CD4-positive, CD25-positive, alpha-beta regulatory T cell (primary cell): ENCODE data around the gene BAIAP2L1. TPM values are rescaled to one million over a fixed set of nuclear protein-coding genes. Genes with fewer than 3 reads are reported as not detected.

Experiments
- ATAC-seq, 2 donors: fragments of 150-1000 bp; cut with Tn5 transposase; one replicate each; pipeline ENCODE4 v1.10.0; 2021; ENCODE audit warnings: low read depth in 2 of 2, moderate number of reproducible peaks in 2 of 2, moderate library complexity in 1 of 2
- DNase-seq, 3 donors: peaks; one replicate each; pipeline versions ENCODE4 v3.0.0 to v3.0.0-alpha.2; 2012 to 2022; ENCODE audit warnings: mixed read lengths in 1 of 3
- H3K27ac ChIP-seq: one replicate; pipeline ENCODE4 v1.7.0; 2013; ENCODE audit warnings: mild to moderate bottlenecking, low read length; ENCODE audit not compliant: insufficient read depth, poor library complexity, severe bottlenecking
- H3K27me3 ChIP-seq: one replicate; pipeline ENCODE4 v1.7.0; 2013; ENCODE audit warnings: low read length; ENCODE audit not compliant: control insufficient read depth, insufficient read depth
- H3K36me3 ChIP-seq: one replicate; pipeline ENCODE4 v1.7.0; 2013; ENCODE audit warnings: mild to moderate bottlenecking, low read length, moderate library complexity; ENCODE audit not compliant: control insufficient read depth, insufficient read depth
- H3K4me1 ChIP-seq: 2 replicates; pipeline ENCODE4 v1.7.0; 2013; ENCODE audit warnings: mild to moderate bottlenecking, low read length; ENCODE audit not compliant: insufficient read depth, control insufficient read depth, poor library complexity, severe bottlenecking
- H3K4me3 ChIP-seq: one replicate; pipeline ENCODE4 v1.7.0; 2013; ENCODE audit warnings: low read depth, mild to moderate bottlenecking, low read length, moderate library complexity
- H3K9me3 ChIP-seq, 2 experiments: 1 replicate in 1 of 2; 2 replicates in 1 of 2; pipeline ENCODE4 v1.7.0; 2013; ENCODE audit warnings: low read length in 2 of 2, mild to moderate bottlenecking in 1 of 2, moderate library complexity in 1 of 2; ENCODE audit not compliant: control insufficient read depth in 2 of 2
- H3K27ac Mint-ChIP-seq, 3 donors: one replicate each; pipeline ENCODE4 v1.8.0; 2020 to 2022; ENCODE audit warnings: mild to moderate bottlenecking in 3 of 3, mixed read lengths in 3 of 3, moderate library complexity in 2 of 3
- H3K27me3 Mint-ChIP-seq: one replicate; pipeline ENCODE4 v1.8.0; 2022; ENCODE audit warnings: mild to moderate bottlenecking, mixed read lengths
- H3K36me3 Mint-ChIP-seq: one replicate; pipeline ENCODE4 v1.8.0; 2020; ENCODE audit warnings: mixed read lengths
- H3K4me1 Mint-ChIP-seq, 4 donors: one replicate each; pipeline ENCODE4 v1.8.0; 2020 to 2022; ENCODE audit warnings: mixed read lengths in 4 of 4, mild to moderate bottlenecking in 1 of 4
- H3K4me3 Mint-ChIP-seq, 4 donors: one replicate each; pipeline ENCODE4 v1.8.0; 2020 to 2022; ENCODE audit warnings: mild to moderate bottlenecking in 4 of 4, mixed read lengths in 4 of 4, moderate library complexity in 3 of 4
- H3K9me3 Mint-ChIP-seq, 7 donors: one replicate each; pipeline ENCODE4 v1.8.0; 2020 to 2022; ENCODE audit warnings: mixed read lengths in 7 of 7, mild to moderate bottlenecking in 3 of 7, moderate library complexity in 2 of 7
- polyA plus RNA-seq, 4 donors: library from polyadenylated mRNA; unstranded; fragments of 300-500 nt; fragmentation: Illumina TruSeq; gene quantifications; one replicate each; pipeline ENCODE4 v1.2.3, GENCODE V29; 2021
- total RNA-seq: library from RNA; stranded (reverse); gene quantifications from one replicate; pipeline ENCODE4 v1.2.3, GENCODE V29; 2022

The BAIAP2L1 gene
- total and polyA plus RNA-seq, 5 donors from 2014 or later: 0.12 to 0.86 (median 0.57) TPM

DNA sequence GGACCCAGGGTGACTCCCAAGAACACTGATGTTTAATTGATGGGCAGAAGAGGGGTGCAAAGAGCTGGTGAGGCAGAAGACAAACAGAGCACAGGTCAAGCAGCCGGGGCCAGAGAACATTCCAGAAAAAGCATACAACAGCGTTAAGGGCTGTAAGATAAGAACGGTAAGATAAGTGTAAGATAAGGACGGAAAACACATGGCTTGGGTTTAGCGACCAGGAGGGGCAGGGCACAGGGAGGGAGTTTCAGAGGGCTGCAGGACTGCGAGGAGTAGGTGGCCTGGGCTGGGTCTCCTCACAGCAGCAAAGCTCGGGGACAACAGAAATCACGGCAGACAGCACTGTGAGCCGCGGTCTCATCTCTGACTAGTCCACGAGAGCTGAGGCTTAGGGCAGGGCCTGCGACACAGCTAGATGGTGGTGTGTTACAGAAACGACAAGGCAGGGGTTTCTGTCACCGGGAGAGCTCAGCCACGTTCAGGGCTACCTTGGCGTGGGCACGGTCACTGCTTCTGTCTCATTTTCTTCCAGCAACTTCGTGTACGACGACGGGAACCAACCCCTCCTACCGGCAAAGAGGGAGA is 94.8 kb downstream of the BAIAP2L1 start:
- Histone ChIP-seq H3K27ac (no peak overlapping the region), H3K4me3 (no peak overlapping the region), H3K4me1 (no peaks in the 10 kb centered on the region), H3K9me3 (no peaks in the 10 kb centered on the region), H3K27me3 (no peaks in the 10 kb centered on the region), H3K36me3 (no peaks in the 10 kb centered on the region)
- DNase-seq (no peak), ATAC-seq (no peak)
- H3K27ac Mint-ChIP-seq: no peak overlapping the region
- H3K36me3 Mint-ChIP-seq: peaks cover 7% of the 10 kb centered on the region
- peaks cover 0 to 2% (median 0%) of the 10 kb centered on the region in 7 donors for H3K9me3 Mint-ChIP-seq
- no peaks in the 10 kb centered on the region for H3K4me1 Mint-ChIP-seq
- H3K4me3 Mint-ChIP-seq: no peak overlapping the region
- H3K27me3 Mint-ChIP-seq: no peaks in the 10 kb centered on the region

DNA sequence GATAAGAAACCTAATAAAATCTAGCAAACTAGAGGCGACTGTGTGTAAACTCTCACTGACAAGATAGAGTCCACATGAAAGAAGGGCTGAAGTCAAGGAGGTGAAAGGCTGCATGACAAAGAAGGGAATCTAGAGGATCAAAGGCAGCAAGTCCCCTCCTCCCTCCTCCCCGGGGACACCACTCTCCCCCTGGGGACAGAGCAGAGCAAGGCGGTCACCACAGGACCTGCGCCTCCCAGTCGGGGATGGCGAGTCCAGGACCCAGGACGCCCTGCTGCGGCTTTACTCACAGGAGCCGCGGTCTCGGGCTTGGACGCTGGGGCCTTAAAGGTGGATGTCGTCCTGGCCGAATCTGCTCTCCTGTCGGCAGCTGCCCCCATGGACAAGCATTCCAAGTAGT is 97.0 kb downstream of the BAIAP2L1 start:
- no peaks in the 10 kb centered on the region for H3K4me1 ChIP-seq
- Mint-ChIP-seq H3K4me1 (no peaks in the 10 kb centered on the region), H3K36me3 (peaks cover 6% of the 10 kb centered on the region), H3K27ac (no peak overlapping the region), H3K4me3 (no peak overlapping the region), H3K27me3 (no peaks in the 10 kb centered on the region), H3K9me3 (peaks cover 0 to 2% (median 0%) of the 10 kb centered on the region in 7 donors)
- no peaks in the 10 kb centered on the region for H3K9me3 ChIP-seq
- DNase-seq (no peak), ATAC-seq (no peak)
- H3K27ac ChIP-seq: no peak overlapping the region
- no peaks in the 10 kb centered on the region for H3K27me3 ChIP-seq
- no peak overlapping the region for H3K4me3 ChIP-seq
- no peaks in the 10 kb centered on the region for H3K36me3 ChIP-seq

DNA sequence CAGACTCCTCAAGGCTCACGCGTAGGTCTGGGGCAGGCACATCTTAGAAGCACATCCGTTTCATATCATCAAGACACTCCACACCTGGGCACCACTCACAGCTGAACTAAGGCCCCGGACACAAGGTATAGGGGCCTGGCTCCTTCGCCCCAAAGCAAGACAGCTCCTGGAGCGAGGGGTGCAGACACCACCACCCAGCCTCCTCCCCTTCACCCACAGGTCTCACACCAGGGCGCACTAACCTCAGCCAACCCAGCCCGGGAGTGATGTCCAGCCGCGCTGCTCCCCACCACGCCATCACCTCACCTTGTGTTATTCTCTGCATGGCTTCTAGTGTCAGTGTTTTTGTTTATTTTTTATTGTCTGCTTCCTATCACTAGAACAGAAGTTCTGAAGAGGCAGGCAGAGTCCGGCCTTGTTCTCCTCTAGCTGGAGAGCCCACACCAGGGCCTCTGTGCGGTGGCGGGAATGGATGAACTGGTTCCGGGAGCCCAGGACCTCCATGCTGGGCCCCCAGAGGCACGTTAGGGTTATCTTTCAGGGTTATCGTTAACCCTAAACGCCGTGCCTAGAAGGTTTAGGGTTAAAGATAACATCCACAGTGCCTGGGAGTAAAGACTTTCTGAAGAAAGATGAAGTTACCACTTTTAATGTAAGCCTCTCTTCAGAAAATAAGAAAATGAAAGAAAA is 97.6 kb downstream of the BAIAP2L1 start:
- Mint-ChIP-seq H3K27me3 (no peaks in the 10 kb centered on the region), H3K36me3 (peaks cover 2% of the 10 kb centered on the region), H3K4me3 (no peak overlapping the region), H3K4me1 (no peaks in the 10 kb centered on the region), H3K9me3 (peaks cover 0 to 2% (median 0%) of the 10 kb centered on the region in 7 donors), H3K27ac (no peak overlapping the region)
- no peak overlapping the region for H3K27ac ChIP-seq
- H3K9me3 ChIP-seq: no peaks in the 10 kb centered on the region
- H3K4me3 ChIP-seq: no peak overlapping the region
- no peak for DNase-seq
- H3K4me1 ChIP-seq: no peaks in the 10 kb centered on the region
- H3K27me3 ChIP-seq: no peaks in the 10 kb centered on the region
- ATAC-seq: no peak
- H3K36me3 ChIP-seq: no peaks in the 10 kb centered on the region

DNA sequence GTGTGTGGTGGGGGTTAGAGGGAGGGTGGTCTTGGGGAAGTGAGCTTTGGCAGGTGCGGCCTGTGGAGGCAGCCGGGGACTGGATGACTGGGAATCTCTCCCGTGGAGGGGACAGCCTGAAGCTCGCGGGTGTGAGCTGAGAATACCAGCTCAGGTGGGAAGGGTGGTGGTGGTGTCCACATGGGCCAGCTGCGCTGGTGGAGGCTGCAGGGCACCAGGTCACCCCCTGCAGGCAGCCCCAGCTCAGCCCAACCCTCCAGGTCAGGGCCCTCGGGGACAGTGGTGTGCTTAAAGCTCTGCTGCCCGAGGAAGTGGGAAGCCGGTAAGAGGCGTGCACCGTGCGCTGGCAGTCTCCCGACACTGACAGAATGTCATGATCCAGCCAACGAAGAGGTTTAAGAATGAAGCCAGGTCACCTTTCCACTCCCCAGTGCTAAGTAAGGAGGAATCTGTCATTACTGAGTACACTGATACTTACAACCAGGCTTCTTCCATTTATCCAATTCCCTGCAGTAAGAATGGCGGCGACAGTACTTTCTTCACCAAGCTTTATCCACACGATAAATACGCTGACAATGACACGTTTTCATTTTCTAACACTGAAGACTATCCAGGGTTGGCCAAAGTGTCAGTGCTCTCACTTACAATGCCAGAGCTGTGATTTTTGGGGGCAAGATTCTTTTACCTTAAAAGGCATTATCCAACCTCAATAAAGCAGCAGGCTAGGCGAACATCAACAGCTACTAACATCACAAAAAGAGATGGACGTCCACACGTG is 99.0 kb downstream of the BAIAP2L1 start:
- Histone ChIP-seq H3K4me3 (no peak overlapping the region), H3K27me3 (no peaks in the 10 kb centered on the region), H3K27ac (no peak overlapping the region), H3K36me3 (no peaks in the 10 kb centered on the region), H3K4me1 (no peaks in the 10 kb centered on the region), H3K9me3 (no peaks in the 10 kb centered on the region)
- ATAC-seq: no peak
- H3K27ac Mint-ChIP-seq: no peak overlapping the region
- no peak for DNase-seq
- H3K27me3 Mint-ChIP-seq: no peaks in the 10 kb centered on the region
- H3K36me3 Mint-ChIP-seq: no peaks in the 10 kb centered on the region
- H3K9me3 Mint-ChIP-seq: peaks cover 0 to 2% (median 0%) of the 10 kb centered on the region in 7 donors
- no peaks in the 10 kb centered on the region for H3K4me1 Mint-ChIP-seq
- H3K4me3 Mint-ChIP-seq: peak overlapping the region in 1 of 4 donors; percentile 10

DNA sequence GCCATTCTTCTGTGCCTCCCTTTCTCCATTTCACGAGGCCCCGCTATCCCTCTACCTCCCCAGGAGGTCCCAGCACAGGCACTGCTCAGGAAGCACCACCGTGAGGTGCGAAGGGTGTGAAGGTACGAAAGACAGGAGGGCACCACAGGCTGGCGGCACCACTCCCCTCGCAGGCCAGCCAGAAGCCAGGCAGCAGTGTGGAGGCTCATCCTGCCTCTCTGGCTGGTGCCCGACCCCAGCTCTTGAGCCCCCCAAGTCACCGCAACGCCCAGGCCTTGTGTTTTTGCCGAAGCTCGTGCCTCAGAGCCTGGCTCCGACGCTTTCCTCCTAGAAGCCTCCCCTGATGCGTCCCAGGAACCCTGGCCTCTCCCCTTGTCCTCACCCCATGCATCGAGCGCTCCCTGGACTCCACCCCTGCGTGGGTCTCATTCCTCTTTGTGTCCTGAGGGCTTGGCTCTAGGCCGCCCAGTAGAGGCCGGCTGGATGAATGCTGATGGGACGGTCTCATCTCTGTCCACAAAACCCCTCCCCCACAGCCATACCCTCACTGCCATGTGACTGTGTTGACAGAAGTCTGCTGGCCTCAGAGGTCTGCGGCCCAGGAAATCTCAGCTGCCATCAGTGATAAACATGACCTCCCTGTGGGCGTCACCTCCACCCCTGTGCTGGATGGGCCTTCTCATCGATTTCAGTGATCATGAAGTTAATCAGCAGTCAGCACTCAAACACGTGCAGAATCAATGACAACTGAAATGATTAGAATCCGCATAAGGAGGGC is 100.1 kb downstream of the BAIAP2L1 start:
- no peaks in the 10 kb centered on the region for H3K27me3 ChIP-seq
- DNase-seq: no peak
- Mint-ChIP-seq H3K4me3 (no peak overlapping the region), H3K36me3 (no peaks in the 10 kb centered on the region), H3K27me3 (no peaks in the 10 kb centered on the region), H3K9me3 (peaks cover 0 to 1% (median 0%) of the 10 kb centered on the region in 7 donors), H3K27ac (no peak overlapping the region), H3K4me1 (no peaks in the 10 kb centered on the region)
- H3K9me3 ChIP-seq: no peaks in the 10 kb centered on the region
- no peaks in the 10 kb centered on the region for H3K4me1 ChIP-seq
- H3K27ac ChIP-seq: no peak overlapping the region
- H3K4me3 ChIP-seq: no peak overlapping the region
- no peaks in the 10 kb centered on the region for H3K36me3 ChIP-seq
- ATAC-seq: no peak

DNA sequence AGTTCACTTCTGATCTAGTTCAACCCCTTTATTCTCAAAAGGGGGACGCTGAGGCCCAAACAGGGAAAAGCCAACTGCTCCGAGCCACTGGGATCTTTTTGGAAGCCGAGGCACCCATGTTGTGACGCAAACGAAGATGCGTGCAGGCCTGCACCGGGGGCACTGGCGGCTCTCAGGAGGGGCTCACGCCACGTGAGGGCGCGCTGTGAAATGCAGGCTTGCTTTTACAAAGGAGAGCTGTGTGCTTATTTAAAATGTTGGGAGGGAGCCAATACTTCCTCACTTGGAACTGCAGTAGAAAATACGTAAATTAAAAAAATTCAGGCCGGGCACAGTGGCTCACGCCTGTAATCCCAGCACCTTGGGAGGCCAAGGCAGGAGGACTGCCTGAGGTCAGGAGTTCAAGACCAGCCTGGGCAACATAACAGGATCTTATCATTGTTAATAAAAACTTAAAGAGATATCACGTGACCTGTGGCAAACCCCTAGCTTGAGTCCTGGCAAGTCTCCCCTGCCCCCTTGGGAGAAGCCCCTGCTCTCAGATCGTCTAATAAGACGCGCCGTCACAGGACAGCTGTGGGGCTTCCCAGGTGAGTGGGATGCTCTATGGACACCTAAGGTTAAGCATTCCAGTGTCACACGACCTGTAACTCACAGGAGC is 103.1 kb downstream of the BAIAP2L1 start:
- Mint-ChIP-seq H3K36me3 (no peaks in the 10 kb centered on the region), H3K9me3 (no peaks in the 10 kb centered on the region), H3K4me1 (no peaks in the 10 kb centered on the region), H3K4me3 (no peak overlapping the region), H3K27me3 (no peaks in the 10 kb centered on the region), H3K27ac (no peak overlapping the region)
- no peak for ATAC-seq
- Histone ChIP-seq H3K36me3 (peaks cover under 1% of the 10 kb centered on the region), H3K9me3 (no peaks in the 10 kb centered on the region), H3K4me1 (no peaks in the 10 kb centered on the region), H3K27ac (no peak overlapping the region), H3K27me3 (no peaks in the 10 kb centered on the region), H3K4me3 (no peak overlapping the region)
- no peak for DNase-seq

DNA sequence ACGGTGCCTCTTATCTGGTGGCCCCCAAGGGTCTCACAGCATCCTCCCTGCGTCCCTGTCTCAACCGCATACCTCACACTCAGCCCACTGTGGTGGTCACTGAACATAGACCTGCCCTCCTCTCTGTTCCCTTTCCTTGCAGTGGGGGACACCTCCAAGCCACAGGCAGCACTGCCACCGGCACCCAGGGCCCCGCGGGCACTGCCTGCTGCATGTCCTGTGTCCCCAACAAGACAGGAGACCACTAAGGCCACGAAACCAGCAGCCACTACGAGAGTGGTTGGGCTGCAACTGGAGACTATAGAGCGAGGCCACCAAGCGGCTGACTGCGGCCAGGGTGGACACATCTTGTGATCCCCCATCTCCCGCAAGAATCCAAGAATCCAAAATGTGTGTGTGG is 104.1 kb downstream of the BAIAP2L1 start:
- no peak overlapping the region for H3K4me3 Mint-ChIP-seq
- Histone ChIP-seq H3K27ac (no peak overlapping the region), H3K27me3 (no peaks in the 10 kb centered on the region), H3K4me3 (no peak overlapping the region), H3K9me3 (no peaks in the 10 kb centered on the region), H3K36me3 (peaks cover 10% of the 10 kb centered on the region), H3K4me1 (no peaks in the 10 kb centered on the region)
- no peaks in the 10 kb centered on the region for H3K9me3 Mint-ChIP-seq
- H3K27ac Mint-ChIP-seq: no peak overlapping the region
- ATAC-seq (no peak), DNase-seq (no peak)
- H3K27me3 Mint-ChIP-seq: no peaks in the 10 kb centered on the region
- H3K36me3 Mint-ChIP-seq: no peaks in the 10 kb centered on the region
- no peaks in the 10 kb centered on the region for H3K4me1 Mint-ChIP-seq
